ENCODE results near the gene PLPPR3. TPM values are rescaled to one million over a fixed set of nuclear protein-coding genes. Genes with fewer than 3 reads are reported as not detected.

PLPPR3 gene
- polyA plus RNA-seq (ENCODE audit: insufficient read length in 3 of 3): 10 to 100 TPM in 2 of 3 donors, 1 to 10 TPM in 1; 9.5 to 12.3 (median 11.1) TPM

DNA sequence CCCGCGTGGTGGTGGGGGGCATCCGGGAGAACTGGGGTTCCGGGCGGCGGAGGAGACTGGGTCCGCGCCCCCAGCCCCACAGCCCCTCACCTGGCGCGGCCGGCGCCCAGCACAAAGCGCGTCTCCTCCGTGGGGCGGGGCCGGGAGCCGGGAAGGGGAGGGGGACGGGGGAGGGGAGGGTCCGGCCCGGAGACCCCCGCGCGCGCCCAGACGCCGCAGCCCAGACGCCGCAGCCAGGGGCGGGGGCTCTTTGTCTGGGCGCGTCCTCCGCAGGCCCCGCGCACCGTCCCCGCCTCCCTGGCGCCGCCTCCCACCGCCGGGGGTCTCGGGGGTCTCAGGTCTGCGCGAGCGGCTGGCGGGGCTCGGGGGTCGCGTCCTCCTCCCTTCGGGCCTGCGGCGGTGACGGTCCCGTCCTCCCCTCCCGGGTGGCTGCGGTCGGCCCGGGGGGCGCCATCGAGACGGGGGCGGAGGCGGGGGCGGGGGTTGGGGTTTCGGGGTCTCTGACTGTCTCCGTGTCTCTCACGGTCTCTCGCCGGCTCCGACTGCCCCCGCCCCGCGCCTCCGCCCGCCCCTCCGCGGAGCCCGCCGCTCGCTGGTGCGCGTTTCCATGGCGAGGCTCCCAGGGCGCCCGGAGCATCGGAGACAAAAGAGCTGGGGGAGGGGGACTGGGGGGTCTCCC lies at the start of gene PLPPR3:
PLPPR3 (minus strand) TSS at position 131 of the 679 bp plus-strand sequence. CDS start 396 bp downstream, outside the sequence.
- no peak for DNase-seq (ENCODE audit: low read depth in 3 of 3, low spot score in 2 of 3)

DNA sequence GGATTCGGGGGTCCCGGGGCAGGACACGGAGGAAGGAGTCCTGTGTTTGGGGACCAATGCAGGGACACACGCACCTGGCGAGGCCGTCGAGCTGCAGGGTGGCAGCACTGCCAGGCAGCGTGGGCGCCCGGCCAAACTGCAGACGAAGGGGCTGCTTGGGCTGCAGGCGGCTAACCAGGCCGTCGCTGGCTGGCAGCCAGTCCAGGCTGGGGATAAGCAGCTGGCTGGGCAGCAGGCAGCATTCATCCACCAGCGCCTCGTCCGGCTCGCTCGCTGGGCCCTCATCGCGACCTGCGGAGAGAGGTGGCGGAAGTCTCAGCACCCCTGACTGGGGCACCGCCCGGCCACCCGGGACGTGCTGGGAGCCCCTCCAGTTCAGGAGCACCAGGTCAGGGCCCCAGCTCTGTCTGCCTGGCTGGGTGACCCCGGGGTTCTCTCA lies 49.2 kb upstream of the PLPPR3 start:
- DNase-seq (ENCODE audit: low read depth in 3 of 3, low spot score in 2 of 3): no peak

DNA sequence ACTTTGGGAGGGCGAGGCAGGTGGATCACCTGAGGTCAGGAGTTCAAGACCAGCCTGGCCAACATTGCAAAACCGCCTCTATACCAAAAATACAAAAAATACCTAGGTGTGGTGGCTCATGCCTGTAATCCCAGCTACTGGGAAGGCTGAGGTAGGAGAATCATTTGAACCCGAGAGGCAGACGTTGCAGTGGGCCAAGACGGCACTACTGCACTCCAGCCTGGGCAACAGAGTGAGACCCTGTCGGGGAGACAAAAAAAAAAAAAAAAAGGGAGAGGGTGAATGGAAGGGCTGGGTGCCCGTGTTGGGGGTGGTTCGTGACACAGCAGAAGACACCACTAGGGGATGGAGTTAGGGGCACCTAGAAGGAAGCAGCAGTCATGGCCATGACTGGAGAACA lies 48.6 kb upstream of the PLPPR3 start:
- DNase-seq (ENCODE audit: low read depth in 3 of 3, low spot score in 2 of 3): no peak

DNA sequence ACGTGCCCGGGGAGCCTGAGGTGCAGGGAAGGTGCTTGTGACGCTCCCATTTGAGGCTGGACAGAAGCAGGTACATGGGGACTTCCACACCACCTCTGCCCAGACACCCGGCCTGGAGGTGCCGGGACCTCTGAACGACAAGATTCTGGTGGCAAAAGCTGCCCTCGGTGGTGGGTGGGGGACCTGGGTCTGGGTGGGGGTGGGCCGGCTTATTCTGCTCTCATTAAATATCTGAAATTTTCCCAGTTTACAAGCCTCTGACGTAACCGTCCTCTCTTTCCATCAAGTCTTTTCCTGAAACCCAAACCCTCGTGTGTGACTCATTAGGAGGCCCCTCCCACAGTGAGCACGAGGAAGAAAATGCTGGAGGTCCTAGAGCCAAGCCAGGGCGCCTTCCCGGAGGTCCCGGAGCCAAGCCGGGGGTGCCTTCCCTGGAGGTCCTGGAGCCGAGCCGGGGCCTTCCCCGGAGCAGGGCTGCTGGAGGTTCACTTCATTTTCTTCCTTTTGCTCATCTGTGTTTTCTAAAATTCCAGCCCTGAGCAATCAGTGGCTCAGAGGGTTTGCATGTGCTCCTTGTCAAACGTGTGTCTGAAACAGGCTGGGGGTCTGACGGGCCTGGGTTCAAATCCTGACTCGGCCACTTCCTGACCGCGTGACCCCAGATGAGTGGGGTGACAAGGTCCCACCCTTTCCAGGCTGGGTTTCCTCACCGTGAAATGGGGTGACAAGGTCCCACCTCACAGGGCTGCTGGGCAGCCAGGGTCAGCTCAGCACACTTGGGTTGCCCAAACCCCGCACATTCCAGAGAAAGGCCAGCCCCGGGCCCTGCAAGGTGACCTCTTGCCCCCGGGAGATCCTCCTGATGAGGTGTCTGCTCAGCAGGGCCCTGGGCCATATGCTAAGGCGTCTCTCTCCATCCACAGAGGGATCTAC lies 47.8 kb upstream of the PLPPR3 start:
- DNase-seq (ENCODE audit: low read depth in 3 of 3, low spot score in 2 of 3): no peak

DNA sequence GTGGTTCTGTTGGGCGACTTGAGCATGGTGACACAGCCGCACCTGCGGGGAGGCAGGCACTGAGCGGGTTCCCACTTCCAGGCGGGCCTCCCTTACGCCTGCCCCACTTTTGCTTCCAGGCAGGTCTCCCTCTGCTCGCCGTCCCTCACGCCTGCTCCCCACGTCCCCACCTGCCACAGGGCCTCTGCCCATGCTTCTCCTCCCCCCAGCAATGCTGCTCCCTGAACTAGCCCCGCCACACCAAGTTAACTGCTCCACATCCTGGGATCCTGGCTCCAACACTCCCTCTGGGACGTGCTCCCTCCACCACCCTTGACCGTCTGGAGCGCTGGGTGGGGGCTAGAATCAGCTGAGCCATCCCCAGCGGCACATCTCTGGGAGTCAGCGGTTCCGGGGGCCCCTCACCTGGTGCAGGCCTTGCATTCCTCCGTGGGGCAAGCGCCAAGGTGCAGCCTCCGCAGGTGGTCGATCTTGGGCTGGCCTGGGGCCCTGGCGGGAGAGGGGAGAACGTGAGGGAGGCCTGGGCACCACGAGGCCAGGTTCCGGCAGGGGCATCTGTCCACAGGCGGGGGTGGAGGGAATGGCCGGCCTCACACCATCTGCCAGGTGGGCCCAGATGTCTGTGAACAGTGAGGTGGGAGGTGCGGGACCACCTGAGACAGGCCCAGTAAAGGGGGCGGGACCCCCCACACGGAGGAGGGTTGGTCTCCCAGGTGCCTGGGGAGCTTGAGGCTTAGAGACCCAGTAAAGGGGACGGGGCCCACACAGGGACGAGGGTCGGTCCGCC lies 46.9 kb upstream of the PLPPR3 start:
- DNase-seq (ENCODE audit: low read depth in 3 of 3, low spot score in 2 of 3): no peak

DNA sequence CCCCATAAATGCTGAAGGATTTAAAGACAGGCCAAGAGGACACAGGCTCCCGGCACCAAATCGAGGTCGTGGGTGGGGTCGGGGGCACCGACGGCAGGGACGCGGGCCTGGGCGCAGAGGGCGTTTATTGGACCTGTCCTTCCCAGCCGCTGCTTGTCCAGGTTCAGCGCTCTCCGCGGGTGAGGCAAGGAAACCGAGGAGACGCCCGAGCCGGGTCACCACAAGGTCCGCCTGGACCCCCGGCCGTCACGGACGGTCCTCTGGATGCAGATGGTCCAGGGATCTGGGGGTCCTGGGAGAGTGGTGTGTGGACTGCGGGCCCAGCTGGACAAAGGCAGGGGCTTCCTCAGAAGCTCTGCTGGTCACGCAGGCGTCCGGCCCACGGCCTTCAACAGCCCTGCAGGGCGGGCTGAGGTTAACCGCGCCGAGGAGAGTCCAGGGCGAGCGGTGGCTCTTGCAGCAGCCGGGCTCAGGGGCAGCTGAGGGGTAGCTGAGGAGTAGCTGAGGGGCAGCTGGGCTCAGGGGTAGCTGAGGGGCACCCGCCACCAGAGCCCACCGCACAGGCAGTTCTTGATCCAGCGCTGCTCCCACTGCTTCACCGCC lies 46.2 kb upstream of the PLPPR3 start:
- no peak for DNase-seq (ENCODE audit: low read depth in 3 of 3, low spot score in 2 of 3)

GRCh38 chr19:867301-867793 lies 45.6 kb upstream of the PLPPR3 start:
- DNase-seq (ENCODE audit: low read depth in 3 of 3, low spot score in 2 of 3): no peak

DNA sequence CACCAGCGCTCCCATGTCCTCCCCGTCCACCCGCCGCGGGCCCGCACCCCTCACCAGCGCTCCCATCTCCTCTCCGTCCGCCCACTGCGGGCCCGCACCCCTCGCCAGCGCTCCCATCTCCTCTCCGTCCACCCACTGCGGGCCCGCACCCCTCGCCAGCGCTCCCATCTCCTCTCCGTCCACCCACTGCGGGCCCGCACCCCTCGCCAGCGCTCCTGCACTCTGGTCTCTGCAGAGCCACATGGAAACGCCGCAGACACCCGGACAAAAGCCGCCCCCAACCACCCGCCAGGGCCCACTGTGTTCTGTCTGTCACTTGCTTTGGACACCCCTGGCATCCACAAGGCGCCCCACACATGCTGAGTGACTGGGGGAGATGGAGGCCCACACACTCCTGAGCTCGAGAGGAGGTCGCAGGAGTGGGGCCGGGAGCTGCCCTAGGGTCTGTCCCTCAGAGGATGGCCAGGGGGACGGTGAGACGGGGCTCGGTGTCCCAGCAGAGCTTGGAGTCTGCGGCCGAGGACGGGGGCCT lies 45.1 kb upstream of the PLPPR3 start:
- no peak for DNase-seq (ENCODE audit: low read depth in 3 of 3, low spot score in 2 of 3)

GRCh38 chr19:863315-863620 lies 41.5 kb upstream of the PLPPR3 start:
- DNase-seq (ENCODE audit: low read depth in 3 of 3, low spot score in 2 of 3): no peak

DNA sequence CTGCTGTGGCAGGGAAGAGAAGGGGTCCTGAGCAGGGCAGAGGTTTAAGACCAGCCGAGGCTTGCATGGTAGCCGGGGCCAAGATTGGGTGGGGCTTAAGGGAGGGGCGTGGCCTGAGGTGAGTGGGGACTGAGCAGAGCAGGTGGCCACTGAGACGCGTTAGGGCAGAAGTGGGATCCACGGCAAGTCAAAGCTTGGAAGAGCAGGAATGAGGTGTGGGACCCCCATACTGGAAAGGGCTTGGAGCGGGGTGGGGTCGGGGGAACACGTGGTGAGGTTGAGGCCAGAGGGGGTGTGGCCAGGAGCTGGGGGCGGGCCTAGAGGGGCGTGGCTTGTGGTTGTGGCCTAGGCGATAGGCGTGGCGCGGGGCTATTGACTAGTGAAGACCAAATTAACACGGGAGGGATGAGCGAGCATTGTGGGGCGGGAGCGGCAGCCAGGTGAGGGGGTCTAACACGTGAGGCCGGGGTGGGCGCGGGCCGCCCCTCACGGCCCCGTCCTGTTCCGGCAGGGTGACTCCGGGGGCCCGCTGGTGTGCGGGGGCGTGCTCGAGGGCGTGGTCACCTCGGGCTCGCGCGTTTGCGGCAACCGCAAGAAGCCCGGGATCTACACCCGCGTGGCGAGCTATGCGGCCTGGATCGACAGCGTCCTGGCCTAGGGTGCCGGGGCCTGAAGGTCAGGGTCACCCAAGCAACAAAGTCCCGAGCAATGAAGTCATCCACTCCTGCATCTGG lies 41.0 kb upstream of the PLPPR3 start:
- no peak for DNase-seq (ENCODE audit: low read depth in 3 of 3, low spot score in 2 of 3)

DNA sequence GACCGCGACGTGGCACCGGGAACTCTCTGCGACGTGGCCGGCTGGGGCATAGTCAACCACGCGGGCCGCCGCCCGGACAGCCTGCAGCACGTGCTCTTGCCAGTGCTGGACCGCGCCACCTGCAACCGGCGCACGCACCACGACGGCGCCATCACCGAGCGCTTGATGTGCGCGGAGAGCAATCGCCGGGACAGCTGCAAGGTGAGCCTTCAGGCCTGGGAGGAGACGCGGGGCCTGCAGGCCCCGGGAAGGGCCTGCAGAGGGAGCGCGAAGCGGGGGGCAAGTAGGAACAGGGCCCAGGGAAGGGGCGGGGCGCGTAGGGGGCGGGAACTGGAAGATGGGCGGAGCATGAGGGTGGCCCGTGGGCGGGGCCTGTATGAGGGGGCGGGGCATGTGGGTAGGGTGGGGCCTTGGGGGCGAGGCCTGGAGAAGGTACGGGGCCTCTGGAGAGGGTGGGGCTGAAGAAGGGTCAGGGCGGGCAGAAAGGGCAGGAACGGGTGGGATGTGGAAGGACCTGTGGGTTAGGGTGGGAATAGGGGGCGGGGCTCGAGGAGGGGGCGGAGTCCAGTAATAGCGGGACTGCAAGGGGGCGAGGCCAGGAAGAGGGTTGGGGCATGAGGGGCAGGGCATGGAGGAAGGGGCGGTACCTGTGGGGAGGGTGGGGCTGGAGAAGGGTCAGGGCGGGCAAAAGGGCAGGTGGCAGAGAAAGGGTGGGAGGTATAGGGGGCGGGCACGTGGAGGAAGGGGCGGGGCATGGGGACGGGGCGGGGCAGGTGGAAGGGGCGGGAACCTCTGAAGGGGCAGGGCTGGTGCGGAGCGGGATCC lies 40.2 kb upstream of the PLPPR3 start:
- DNase-seq (ENCODE audit: low read depth in 3 of 3, low spot score in 2 of 3): no peak

- no peak for DNase-seq (ENCODE audit: low read depth in 3 of 3, low spot score in 2 of 3)
Observed at GRCh38 chr19:861141-861755, 39.5 kb upstream of the PLPPR3 start.

GRCh38 chr19:858868-859843 lies 37.4 kb upstream of the PLPPR3 start, which contains the start of gene CFD:
Gene CFD (plus strand): TSS chr19:859664. CDS start chr19:859690, 26 bp downstream.
- no peak for DNase-seq (ENCODE audit: low read depth in 3 of 3, low spot score in 2 of 3)

- no peak for DNase-seq (ENCODE audit: low read depth in 3 of 3, low spot score in 2 of 3)
Observed at GRCh38 chr19:858284-858683, 36.5 kb upstream of the PLPPR3 start.

DNA sequence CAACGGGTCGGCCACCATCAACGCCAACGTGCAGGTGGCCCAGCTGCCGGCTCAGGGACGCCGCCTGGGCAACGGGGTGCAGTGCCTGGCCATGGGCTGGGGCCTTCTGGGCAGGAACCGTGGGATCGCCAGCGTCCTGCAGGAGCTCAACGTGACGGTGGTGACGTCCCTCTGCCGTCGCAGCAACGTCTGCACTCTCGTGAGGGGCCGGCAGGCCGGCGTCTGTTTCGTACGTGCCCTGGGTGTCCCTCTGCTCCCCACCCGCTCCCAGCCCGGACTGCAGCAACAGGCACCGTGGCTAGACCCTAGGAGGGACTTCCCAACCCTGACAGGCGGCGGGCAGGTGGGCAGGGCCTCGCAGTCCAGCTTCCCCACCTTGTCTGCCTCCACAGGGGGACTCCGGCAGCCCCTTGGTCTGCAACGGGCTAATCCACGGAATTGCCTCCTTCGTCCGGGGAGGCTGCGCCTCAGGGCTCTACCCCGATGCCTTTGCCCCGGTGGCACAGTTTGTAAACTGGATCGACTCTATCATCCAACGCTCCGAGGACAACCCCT lies 33.9 kb upstream of the PLPPR3 start:
- no peak for DNase-seq (ENCODE audit: low read depth in 3 of 3, low spot score in 2 of 3)

- DNase-seq (ENCODE audit: low read depth in 3 of 3, low spot score in 2 of 3): no peak
Observed at GRCh38 chr19:855142-855541, 33.4 kb upstream of the PLPPR3 start.

GRCh38 chr19:854549-854948 lies 32.8 kb upstream of the PLPPR3 start:
- no peak for DNase-seq (ENCODE audit: low read depth in 3 of 3, low spot score in 2 of 3)

Measured in right renal cortex interstitium (tissue), 3 donors.